Endothelial cell (in vitro differentiated cells): ENCODE data around the gene UBALD2. TPM values are rescaled to one million over a fixed set of nuclear protein-coding genes. Genes with fewer than 3 reads are reported as not detected.
A peak's percentile ranks its signal among the peaks of the same experiment; 100 is the strongest.
"Not testable (repeated sequence)": the region's sequence is repeated elsewhere in the genome, so short reads cannot be mapped to it uniquely, and the experiment has no call there.

Experiments
- DNase-seq: peaks from one replicate; pipeline ENCODE4 v3.0.0; 2021; ENCODE audit warnings: low spot score
- H3K27ac Mint-ChIP-seq: one replicate; pipeline ENCODE4 v1.8.0; 2021; ENCODE audit warnings: mixed read lengths, inconsistent platforms; ENCODE audit not compliant: unreplicated experiment
- H3K27me3 Mint-ChIP-seq: one replicate; pipeline ENCODE4 v1.8.0; 2021; ENCODE audit warnings: mild to moderate bottlenecking, moderate library complexity, mixed read lengths, inconsistent platforms; ENCODE audit not compliant: unreplicated experiment
- H3K36me3 Mint-ChIP-seq: one replicate; pipeline ENCODE4 v1.8.0; 2021; ENCODE audit warnings: mild to moderate bottlenecking, low read depth, mixed read lengths, inconsistent platforms; ENCODE audit not compliant: unreplicated experiment
- H3K4me1 Mint-ChIP-seq: one replicate; pipeline ENCODE4 v1.8.0; 2021; ENCODE audit warnings: mild to moderate bottlenecking, mixed read lengths, inconsistent platforms; ENCODE audit not compliant: unreplicated experiment
- H3K4me3 Mint-ChIP-seq: one replicate; pipeline ENCODE4 v1.8.0; 2021; ENCODE audit warnings: mild to moderate bottlenecking, mixed read lengths, inconsistent platforms; ENCODE audit not compliant: unreplicated experiment
- H3K9me3 Mint-ChIP-seq: one replicate; pipeline ENCODE4 v1.8.0; 2021; ENCODE audit warnings: mixed read lengths, inconsistent platforms; ENCODE audit not compliant: unreplicated experiment
- CTCF ChIP-seq: fragments of 200-600 bp; sonication (generic); IDR thresholded peaks from one replicate; pipeline ENCODE4 v1.5.0; 2021; ENCODE audit warnings: antibody characterized with exemption; ENCODE audit not compliant: unreplicated experiment
- total RNA-seq: library from RNA; stranded (reverse); fragmentation: NEBNext Ultra II Directional; extraction: Animal tissue kit (Norgen Biotek cat#: 25700); gene quantifications from one replicate; pipeline ENCODE4 v1.2.1, GENCODE V29; 2021; ENCODE audit not compliant: unreplicated experiment

Gene UBALD2
- total RNA-seq, 1 donor from 2014 or later: 90.4 TPM

GRCh38 chr17:76241204-76241538, 24.0 kb upstream of the UBALD2 start:
- no peak for DNase-seq
- no peaks in the 10 kb centered on the region for H3K9me3 Mint-ChIP-seq
- H3K27ac Mint-ChIP-seq: peak overlapping the region; percentile 5
- TF ChIP-seq CTCF: no peak
- peaks cover 8% of the 10 kb centered on the region for H3K27me3 Mint-ChIP-seq
- H3K36me3 Mint-ChIP-seq: no peaks in the 10 kb centered on the region
- H3K4me3 Mint-ChIP-seq: peak overlapping the region; percentile 91
- peaks cover 8% of the 10 kb centered on the region for H3K4me1 Mint-ChIP-seq

DNA sequence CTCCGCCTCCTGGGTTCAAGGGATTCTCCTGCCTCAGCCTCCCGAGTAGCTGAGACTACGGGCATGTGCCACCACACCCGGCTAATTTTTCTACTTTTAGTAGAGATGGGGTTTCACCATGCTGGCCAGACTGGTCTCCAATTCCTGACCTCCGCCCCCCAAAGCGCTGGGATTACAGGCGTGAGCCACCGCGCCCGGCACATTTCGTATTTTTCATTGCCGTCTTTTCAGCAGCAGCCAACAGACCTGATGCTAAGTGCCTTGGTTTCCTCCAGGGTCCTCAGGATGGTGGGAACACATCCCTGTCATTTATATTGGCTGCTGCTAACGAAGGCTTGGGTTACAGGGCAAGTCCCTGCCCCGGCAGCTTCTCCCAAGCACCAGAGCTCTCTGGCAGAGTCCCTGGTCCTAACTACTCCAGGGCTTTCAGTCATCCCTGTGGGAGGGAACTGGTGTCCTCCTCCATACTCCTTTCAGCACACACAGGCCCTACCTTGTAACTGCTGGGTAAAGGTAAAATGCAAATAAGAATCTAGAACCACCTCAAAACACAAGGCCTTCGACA, 23.4 kb upstream of the UBALD2 start:
- Mint-ChIP-seq H3K27ac (no peak overlapping the region), H3K27me3 (peaks cover 8% of the 10 kb centered on the region)
- no peak for DNase-seq

GRCh38 chr17:76243826-76244679, 21.1 kb upstream of the UBALD2 start:
- Mint-ChIP-seq H3K4me3 (no peak overlapping the region), H3K4me1 (peaks cover 8% of the 10 kb centered on the region), H3K36me3 (no peaks in the 10 kb centered on the region), H3K9me3 (no peaks in the 10 kb centered on the region), H3K27me3 (peaks cover 8% of the 10 kb centered on the region), H3K27ac (no peak overlapping the region)
- no peak for TF ChIP-seq CTCF
- no peak for DNase-seq

More for the DNA sequence above, 23.4 kb upstream of the UBALD2 start:
- peak overlapping the region; percentile 91 for H3K4me3 Mint-ChIP-seq
- peaks cover 8% of the 10 kb centered on the region for H3K4me1 Mint-ChIP-seq
- no peaks in the 10 kb centered on the region for H3K36me3 Mint-ChIP-seq
- no peaks in the 10 kb centered on the region for H3K9me3 Mint-ChIP-seq
- TF ChIP-seq CTCF: no peak

- not testable (repeated sequence) for H3K36me3 Mint-ChIP-seq
These were observed 20.4 kb upstream of the UBALD2 start for GRCh38 chr17:76244721-76245120.

GRCh38 chr17:76246080-76247066, 18.8 kb upstream of the UBALD2 start:
- H3K36me3 Mint-ChIP-seq: no peaks in the 10 kb centered on the region
- H3K27ac Mint-ChIP-seq: no peak overlapping the region
- no peak for TF ChIP-seq CTCF
- no peak for DNase-seq
- H3K9me3 Mint-ChIP-seq: no peaks in the 10 kb centered on the region
- peaks cover 2% of the 10 kb centered on the region for H3K4me1 Mint-ChIP-seq
- H3K4me3 Mint-ChIP-seq: no peak overlapping the region
- peaks cover under 1% of the 10 kb centered on the region for H3K27me3 Mint-ChIP-seq

More at GRCh38 chr17:76244721-76245120, 20.4 kb upstream of the UBALD2 start:
- not testable (repeated sequence) for H3K27ac Mint-ChIP-seq, H3K9me3 Mint-ChIP-seq, H3K4me1 Mint-ChIP-seq, H3K4me3 Mint-ChIP-seq, DNase-seq, H3K27me3 Mint-ChIP-seq
